Kidney capillary endothelial cell (primary cell): ENCODE data around the gene SDHC.
A peak's percentile ranks its signal among the peaks of the same experiment; 100 is the strongest.

Experiments used
- DNase-seq: peaks from one replicate; pipeline ENCODE4 v3.0.0-alpha.2; 2018; ENCODE audit warnings: low spot score

Gene SDHC

GRCh38 chr1:161314201-161314981, at the start of gene SDHC:
SDHC (plus strand) TSS chr1:161314381; CDS start chr1:161314406, 25 bp downstream.
- DNase-seq: peak; percentile 87

GRCh38 chr1:161265305-161265704, 48.9 kb upstream of the SDHC start:
- DNase-seq: no peak

GRCh38 chr1:161266202-161266601, 48.0 kb upstream of the SDHC start:
- DNase-seq: peak; percentile 11

GRCh38 chr1:161266836-161267235, 47.3 kb upstream of the SDHC start:
- no peak for DNase-seq

GRCh38 chr1:161267321-161267720, 46.9 kb upstream of the SDHC start:
- DNase-seq: no peak

- no peak for DNase-seq
Observed at GRCh38 chr1:161273402-161273801, 40.8 kb upstream of the SDHC start.

- no peak for DNase-seq
Observed at GRCh38 chr1:161274874-161275273, 39.3 kb upstream of the SDHC start.

GRCh38 chr1:161282991-161283390, 31.2 kb upstream of the SDHC start:
- DNase-seq: no peak

GRCh38 chr1:161285113-161285512, 29.1 kb upstream of the SDHC start:
- DNase-seq: no peak

- DNase-seq: no peak
Observed at GRCh38 chr1:161285521-161285920, 28.7 kb upstream of the SDHC start.

GRCh38 chr1:161287482-161288054, 26.6 kb upstream of the SDHC start:
- DNase-seq: no peak

- DNase-seq: no peak
Observed at GRCh38 chr1:161290779-161291178, 23.4 kb upstream of the SDHC start.

GRCh38 chr1:161297415-161297814, 16.8 kb upstream of the SDHC start:
- DNase-seq: no peak

- DNase-seq: no peak
Observed at GRCh38 chr1:161298116-161298515, 16.1 kb upstream of the SDHC start.

GRCh38 chr1:161299347-161299746, 14.8 kb upstream of the SDHC start:
- no peak for DNase-seq

GRCh38 chr1:161300478-161300877, 13.7 kb upstream of the SDHC start:
- no peak for DNase-seq

- no peak for DNase-seq
Observed at GRCh38 chr1:161304927-161305866, 9.0 kb upstream of the SDHC start.

GRCh38 chr1:161305867-161306519, 8.2 kb upstream of the SDHC start:
- DNase-seq: no peak

- peak; percentile 71 for DNase-seq
Observed at GRCh38 chr1:161307230-161307768, 6.9 kb upstream of the SDHC start.

- DNase-seq: no peak
Observed at GRCh38 chr1:161307892-161308638, 6.1 kb upstream of the SDHC start.

- no peak for DNase-seq
Observed at GRCh38 chr1:161309868-161310267, 4.3 kb upstream of the SDHC start, which contains the start of gene MPZ. MPZ (minus strand) TSS chr1:161309968; CDS start chr1:161309905, 63 bp downstream.
